HG02571 (cell line): Measurements from ENCODE around the gene CNOT6L.
A peak's percentile ranks its signal among the peaks of the same experiment; 100 is the strongest.
"Not testable (repeated sequence)": the region's sequence is repeated elsewhere in the genome, so short reads cannot be mapped to it uniquely, and the experiment has no call there.

ENCODE experiments used
- ATAC-seq: cut with Tn5 transposase; IDR thresholded peaks from one replicate; pipeline ENCODE4 v1.9.1; 2021; ENCODE audit warnings: mild to moderate bottlenecking, moderate library complexity; ENCODE audit not compliant: unreplicated experiment

CNOT6L gene

DNA sequence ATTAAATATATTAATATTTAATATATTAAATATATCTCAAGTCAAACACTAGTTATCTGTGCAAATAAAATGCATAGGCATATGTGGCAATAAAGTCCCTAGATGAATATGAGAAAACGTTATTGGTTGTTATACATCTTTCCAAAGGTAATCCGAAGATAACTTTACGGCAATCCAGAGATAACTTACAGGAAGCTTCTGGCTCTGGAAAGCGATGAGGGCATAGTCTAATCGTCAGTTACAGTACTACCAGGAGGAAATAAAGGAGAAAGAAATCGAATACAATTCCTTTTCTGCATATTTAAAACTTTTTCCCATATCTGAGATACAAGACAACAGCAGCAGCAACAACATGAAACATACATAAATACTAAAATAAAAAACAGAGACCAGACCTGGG is 35.3 kb downstream of the CNOT6L start:
- ATAC-seq = no peak

DNA sequence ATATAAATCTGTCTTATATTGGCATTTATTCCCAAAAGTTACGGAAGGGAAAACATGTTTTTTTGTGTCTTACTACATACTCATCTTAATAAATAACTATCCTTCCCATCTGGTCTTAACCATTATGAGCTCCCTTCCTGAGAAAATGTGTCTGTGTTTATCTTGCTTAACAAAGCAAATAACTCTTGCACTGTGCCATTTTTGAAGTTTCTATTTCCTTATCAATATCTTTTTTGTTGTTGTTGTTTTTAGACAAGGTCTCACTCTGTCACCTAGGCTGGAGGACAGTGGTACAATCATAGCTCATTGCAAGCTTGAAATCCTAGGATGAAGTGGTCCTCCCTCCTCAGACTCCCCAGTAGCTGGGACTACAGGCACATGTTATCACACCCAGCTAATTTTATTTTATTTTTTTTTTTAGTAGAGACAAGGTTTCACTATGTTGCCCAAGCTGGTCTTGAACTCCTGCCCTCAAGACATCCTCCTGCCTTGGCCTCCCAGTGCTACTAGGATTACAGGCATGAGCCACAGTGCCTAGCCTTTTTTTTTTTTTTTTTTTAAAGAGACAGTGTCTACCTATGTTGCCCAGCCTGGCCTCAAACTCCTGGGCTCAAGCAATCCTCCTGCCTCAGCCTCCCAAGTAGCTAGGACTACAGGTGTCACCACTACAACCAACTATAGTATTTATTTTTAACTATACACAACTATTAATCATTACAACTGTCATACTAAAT is 36.9 kb downstream of the CNOT6L start:
- no peak for ATAC-seq

DNA sequence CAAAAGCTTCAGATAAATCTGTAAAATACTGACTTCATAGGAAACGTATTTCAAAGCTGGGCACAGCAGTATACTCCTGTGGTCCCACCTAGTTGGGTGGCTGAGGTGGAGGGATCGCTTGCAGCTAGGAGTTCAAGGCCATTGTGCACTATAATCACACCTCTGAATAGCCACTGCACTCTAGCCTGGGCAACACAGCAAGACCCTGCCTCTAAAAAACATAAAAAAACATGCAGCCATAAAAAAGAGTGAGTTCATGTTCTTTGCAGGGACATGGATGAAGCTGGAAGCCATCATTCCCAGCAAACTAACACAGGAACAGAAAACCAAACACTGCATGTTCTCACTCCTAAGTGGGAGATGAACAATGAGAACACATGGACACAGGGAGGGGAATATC is 38.4 kb downstream of the CNOT6L start:
- not testable (repeated sequence) for ATAC-seq

DNA sequence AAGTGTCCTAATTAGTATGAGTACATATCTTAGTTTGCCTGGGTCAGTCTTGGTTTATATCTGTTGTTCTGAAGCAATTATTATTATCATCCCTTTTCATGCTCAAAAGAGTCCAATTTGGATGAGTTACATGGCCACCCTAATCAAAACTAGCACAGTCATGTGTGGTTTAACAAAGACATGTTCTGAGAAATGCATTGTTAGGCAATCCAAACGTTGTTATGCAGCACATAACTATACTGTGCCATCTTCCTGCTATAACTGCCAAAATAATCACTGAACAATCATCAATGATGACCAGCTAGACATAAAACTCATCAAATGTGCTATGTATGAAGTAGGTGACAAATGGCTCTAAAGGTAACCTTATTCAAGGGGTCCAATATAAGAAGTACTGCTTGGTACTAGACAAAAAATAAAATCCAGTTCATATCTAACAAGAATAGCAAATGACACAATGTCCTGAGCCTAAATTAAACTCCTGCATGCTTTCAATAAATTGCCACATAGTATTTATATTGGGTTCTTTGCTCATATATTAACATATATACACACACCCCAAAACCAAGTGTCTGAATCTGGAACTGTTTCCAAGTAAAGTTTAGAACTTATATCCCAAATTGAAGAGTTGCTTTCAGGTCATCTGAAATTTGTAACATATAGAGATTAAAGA is 41.9 kb downstream of the CNOT6L start:
- no peak for ATAC-seq

DNA sequence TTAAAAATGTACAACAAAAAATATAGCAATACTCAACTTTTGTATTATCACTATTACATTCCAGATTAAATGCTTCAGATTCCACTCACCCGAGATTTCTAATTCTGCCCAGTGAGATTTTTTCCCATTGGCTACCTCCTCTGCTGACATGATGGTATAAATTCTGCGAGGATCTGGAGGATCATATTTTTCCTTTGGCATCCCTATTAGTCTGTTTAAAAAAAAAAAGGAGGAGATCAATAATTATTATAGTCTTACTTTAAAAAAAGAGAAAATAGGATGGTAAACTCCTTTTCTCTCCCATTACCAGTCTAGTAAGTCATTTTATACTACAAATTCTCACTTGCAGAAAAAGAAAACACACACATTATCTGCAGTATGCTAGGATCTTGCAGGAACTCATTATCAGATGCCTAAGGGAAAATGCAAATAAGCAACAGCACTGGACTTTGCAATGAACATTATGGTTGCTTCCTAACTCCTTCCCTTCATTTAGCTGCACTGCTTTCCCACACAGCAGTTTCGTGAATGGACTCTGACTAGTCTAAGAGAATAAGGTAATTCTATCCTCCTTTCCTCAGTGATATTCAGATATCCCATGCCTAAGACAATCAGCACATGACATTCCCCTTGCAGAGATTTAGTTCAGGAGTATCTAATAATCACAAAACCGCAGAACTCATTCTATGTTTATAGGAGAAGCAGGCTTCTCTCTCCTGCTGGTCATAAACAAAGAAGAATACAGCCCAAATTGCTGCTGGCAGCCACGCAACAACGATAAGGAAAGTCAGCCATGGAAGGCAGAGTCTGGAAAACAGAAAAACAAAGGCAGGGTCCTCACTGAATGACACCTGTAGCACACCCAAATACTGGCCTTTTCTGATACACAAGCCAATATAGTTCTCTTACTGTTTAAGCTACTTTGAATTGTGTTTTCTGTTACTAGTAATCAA is 42.7 kb downstream of the CNOT6L start:
- no peak for ATAC-seq

DNA sequence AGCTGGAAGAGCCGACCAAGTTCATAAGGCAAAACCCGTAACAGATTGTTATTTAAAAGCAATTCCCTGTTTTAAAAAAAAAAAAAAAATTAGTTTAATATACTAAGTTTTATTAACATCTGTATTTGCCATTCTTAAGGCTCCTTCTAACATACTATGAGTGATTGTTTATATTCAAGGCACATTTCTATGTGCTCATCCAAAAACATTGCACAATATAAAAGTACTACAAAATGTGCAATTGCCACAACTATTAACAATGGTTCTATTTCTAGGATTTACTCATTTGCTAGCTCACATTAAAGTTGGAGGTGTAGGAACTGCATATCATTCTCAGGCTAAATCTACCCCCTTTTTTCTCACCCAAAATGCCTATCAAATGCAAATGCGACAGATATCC is 46.1 kb downstream of the CNOT6L start:
- ATAC-seq = no peak

DNA sequence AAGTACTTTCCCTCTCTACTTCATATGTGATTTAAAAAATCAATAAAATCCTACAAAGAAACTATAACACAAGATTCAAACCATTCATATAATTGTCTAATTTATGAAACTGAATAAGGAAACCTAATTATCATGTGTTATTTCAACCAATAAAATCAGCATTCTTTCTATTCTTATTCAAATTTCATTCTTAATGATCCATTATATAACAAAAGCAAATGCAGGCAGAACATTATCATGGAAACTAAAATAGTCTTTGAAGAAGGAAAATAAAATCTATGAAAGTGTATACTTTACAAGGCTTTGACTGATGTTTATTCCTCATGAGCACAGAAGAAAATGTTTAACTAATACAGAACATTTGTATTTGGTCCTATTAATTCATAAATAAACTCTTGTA is 47.6 kb downstream of the CNOT6L start:
- ATAC-seq = no peak

DNA sequence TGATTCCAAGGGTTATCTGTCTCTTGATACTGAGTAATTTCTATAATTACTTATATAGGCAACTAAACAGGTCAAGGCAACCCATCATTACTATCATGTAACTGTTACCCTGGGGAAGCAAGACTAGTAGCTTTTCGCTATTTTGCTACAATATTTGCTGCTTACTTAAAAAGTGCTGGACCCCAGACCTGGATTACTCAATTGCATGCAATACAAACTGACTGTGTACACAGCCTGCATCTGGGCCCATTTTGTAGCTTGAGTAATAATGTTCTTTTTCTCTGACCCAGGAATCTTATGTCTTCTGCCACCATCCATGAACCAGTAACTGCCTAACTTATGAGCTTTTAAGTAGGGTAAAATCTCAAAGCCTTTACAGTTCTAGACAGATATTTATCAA is 53.4 kb downstream of the CNOT6L start:
- no peak for ATAC-seq

DNA sequence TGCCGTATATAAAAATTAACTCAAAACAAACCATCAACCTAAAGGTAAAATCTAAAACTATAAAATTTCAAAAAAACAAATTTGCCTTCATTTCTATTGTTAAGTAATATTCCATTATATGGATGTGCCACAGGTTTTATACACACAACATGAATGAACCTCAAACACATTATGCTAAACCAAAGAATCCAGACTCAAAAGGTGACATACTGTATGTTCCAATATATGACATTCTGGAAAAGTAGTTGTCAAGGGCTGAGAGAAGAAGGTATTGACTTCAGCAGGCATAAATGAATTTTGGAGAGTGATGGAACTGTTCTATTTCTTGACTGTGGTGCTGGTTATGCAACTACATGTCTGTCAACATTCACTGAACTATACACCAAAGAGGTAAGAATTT is 56.6 kb downstream of the CNOT6L start:
- no peak for ATAC-seq

DNA sequence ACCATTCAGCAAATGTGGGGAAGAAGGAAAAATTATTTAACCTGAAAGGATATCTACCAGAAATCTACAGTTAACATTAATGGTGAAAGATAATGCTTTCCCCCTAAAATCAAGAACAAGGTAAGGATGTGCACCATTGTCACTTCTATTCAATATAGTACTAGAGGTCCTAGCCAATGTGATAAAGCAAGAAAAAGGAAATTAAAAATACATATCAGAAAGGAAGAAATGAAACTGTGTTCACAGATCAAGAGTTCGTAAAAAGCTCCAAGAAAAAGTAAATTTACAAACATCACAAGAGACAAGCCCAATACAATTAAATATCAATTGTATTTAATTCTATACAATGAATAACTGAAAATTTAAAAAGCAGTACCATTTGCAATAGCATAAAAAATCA is 57.6 kb downstream of the CNOT6L start:
- no peak for ATAC-seq

DNA sequence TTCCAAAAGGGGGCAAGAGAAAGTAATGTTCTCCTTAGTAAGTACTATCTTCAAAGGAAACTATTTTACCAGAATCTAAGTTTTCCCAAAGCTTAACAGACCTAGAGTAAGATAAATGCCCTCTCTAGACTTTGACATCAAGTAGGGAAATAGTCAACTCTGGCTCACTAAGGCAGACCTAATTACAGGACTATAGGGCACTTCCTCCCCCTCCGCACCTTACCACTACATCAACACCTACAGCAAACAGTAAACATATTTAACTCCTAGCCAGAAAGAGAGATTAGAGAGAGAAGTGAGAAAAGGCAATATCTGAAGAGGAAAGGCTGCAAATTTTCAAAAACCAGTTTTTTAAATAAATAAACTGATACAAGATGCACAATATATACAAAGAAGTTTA is 60.4 kb downstream of the CNOT6L start:
- ATAC-seq = no peak

DNA sequence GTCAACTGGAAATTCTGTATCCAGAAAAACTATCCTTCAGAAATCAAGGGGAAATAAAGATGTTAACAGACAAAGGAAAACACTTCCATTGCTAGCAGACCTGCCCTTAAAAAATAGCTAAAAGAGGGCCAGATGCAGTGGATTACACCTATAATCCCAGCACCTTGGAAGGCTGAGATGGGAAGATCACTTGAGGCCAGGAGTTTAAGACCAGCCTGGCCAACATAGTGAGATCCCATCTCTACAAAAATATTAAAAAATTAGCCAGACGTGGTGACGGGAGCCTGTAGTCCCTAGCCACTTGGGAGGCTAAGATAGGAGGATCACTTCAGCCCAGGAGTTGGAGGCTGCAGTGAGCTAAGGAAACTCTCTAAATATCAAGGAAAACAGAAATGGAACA is 67.4 kb downstream of the CNOT6L start:
- no peak for ATAC-seq

DNA sequence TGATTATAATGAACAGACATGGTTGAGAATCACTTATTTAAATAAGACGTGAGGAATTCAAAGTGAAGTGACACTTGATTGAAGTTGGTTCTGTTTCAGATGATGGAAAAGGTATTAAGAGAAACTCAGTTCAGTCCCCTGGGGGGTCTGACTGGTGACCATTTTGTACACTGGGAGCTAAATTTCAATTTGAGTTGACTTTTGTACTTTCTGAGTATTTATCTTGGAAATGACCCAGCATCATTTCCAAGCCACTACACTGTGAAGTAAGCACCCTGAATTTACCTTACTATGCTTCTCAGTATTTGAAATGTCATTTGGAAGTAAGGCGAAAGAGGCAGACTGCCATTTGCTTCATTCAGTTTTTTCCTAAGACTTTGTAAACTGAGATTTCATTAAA is 73.4 kb downstream of the CNOT6L start:
- no peak for ATAC-seq

DNA sequence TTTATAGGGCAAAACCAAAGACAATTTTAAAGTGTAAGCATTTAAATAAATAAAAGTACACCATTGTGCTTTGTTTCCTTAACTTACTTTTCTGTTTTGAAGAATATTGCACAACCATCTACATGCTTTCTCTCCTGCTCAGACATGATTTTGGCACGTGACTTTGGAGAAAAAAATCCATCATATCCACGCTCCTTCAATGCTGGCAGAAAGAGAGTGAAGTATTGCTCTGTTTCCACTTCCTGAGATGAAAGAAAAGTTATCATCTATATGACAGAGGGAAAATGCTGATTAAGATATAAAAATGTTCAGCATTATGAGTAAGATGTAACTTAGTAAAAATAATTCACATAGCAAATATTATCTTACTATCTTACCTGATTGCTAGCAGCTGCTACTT is 77.1 kb downstream of the CNOT6L start:
- no peak for ATAC-seq

DNA sequence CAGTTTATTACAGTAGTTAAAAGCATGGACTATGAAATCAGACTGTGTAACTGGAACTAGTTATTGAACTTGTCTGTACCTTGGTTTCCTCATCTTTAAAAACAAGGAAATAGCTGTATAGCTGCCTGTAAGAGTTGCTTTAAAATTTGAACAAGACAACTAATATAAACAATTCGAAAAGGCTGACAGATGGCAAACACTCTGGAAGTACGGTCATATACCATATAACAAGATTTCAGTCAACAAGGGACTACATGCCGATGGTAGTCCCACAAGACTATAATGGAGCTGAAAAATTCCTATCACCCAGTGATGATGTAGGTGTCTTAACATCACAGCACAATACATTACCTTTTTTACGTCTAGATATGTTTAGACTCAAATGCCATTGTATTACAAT is 78.7 kb downstream of the CNOT6L start:
- ATAC-seq = no peak

DNA sequence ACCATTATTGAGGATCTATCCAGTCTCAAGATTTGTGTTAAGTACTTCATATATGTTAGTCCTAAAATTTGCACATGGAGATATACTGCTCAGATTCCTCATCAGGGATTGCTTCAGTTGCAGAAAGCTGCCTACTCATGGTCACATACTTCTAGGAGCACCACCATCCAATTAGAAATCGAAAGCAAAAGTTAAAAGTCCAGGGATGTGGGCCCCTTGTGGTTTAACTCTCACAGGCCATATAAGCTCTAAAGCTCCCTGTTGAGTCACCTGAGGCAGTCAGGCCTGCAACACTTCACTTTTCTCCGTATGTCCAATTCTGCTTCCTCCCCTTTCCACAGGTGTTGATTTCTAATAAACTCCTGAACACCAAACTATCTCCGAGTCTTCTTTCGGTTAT is 84.2 kb downstream of the CNOT6L start:
- peak; percentile 84 for ATAC-seq

DNA sequence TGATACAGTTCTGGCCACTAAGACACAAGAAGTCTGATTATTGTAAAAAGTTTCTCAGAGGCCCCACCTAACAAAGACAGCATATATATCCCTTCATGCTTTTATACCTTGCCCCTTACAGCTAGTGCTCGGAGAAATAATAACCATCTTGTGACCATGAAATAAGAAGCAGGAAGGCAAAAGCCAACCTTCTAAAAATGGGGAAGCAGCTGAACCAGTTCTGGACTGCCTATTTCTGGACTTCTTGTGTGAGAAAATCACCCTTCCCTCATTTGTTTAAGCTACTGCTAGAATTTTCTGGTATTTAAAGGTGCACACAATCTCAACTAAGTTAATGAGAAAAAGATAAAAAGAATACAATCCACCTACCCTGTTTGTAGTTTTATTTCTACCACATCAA is 87.5 kb downstream of the CNOT6L start:
- no peak for ATAC-seq

DNA sequence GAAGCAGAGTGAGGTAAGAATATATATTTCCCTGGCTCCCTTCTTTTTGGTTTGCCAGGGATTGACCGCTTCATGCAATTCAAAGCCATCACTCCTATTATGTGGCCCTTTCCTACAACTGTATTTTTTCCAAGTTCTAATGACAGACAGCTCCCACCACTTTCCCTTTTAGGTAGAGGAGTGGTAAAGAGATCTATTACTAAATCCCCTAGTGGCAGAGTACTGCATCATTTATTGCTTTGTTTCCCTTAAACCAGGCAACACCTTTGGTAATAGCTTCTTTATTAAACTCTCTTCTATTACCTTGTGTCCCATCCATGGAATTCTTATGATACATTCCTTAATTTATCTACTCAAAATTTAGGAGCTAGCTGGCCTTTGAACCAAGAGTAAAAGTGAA is 90.7 kb downstream of the CNOT6L start:
- no peak for ATAC-seq

DNA sequence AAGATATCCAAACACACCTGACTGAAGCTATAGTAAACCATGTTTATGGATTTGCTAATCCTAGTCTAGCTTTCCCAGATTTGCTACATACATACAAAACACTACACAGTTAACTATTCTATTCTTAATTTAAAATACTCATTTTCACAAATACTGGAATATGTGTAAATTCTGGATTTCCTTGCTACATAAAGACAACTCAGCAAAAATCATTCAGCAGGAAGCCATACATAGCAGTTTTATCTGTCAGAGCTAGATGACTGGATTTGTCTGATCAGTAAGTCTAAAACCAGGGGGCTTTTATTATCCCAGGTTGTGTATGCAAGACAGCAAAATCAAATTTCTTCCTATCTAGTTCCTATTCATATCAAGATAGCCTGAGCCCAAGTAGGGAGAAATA is 98.1 kb downstream of the CNOT6L start:
- no peak for ATAC-seq

DNA sequence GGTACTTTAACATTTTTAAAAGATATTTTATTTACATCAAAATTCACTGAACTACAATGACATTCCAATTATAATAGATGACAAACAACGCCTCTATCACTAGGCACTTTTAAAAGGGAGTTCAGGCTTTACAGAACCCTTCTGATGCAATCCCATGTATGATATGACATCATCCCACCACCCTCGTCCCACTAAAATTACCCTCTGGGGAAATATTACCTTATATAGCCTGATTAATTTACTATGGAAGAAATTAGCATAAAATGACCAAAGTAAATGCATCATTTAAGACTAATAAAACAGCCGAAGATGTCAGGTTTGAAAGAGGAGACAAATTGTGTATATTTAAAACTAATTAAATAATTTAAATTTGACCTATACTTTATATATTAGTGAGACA is 100.7 kb downstream of the CNOT6L start:
- ATAC-seq = not testable (repeated sequence)

DNA sequence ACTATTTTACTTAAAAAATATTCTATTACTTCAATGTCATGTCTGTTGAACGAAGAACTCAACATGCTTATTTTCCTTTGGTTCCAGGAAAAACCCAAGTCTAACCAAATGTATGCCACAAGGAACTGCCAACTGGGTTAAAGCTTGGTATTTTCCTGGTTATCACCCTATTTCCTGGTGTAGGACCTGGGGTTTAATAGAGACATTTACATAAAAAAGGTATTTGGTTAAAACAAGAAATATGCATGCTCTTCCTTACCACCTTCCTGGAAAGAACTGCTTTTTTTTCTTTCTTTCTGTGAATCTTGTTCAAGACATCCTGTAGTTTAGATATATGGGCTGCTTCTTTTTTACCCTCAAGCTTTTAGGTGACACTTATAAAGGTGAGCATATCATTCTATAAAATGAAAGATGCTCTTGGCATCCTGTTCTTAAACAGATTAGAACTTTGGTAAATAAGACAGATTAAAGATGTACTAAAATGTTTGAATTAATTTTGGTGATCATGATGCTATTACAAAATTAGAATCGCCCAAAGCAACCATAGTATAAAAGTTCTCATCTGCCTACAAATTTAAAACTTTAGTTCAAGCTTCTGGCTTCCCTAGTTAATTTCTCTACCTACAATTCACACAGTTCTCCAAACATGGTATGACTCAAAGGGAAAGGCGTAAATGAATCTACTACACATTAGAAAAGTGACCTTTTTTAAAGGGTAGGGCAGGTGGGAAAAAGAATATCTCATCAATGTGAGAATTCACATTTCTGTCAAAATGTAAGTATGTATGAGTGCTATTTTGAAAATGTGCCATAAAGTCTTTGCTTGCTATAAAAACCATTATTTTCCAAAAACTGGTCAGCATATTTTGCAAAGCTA is 103.5 kb downstream of the CNOT6L start:
- no peak for ATAC-seq
